Pulmonary artery endothelial cell (primary cell): Measurements from ENCODE around the gene NTSR1. TPM values are rescaled to one million over a fixed set of nuclear protein-coding genes. Genes with fewer than 3 reads are reported as not detected.

ENCODE experiments used
- DNase-seq: peaks from one replicate; pipeline ENCODE4 v3.0.0-alpha.2; 2011; ENCODE audit warnings: low read depth, low spot score
- total RNA-seq: library from RNA; depleted of rRNA; stranded (reverse); fragments of >200 nt; gene quantifications from 2 replicates; pipeline ENCODE4 v1.2.3, GENCODE V29; 2014

NTSR1 gene
- total RNA-seq, 1 donor from 2014 or later: 2.2 TPM

GRCh38 chr20:62770111-62770910, 61.7 kb downstream of the NTSR1 start:
- no peak for DNase-seq

- no peak for DNase-seq
Measured at GRCh38 chr20:62770916-62771315, 62.3 kb downstream of the NTSR1 start.

GRCh38 chr20:62771396-62772102, 62.9 kb downstream of the NTSR1 start:
- no peak for DNase-seq

- no peak for DNase-seq
Measured at GRCh38 chr20:62772103-62772611, 63.5 kb downstream of the NTSR1 start.

GRCh38 chr20:62772619-62772989, 64.0 kb downstream of the NTSR1 start:
- DNase-seq: no peak

- DNase-seq: no peak
Measured at GRCh38 chr20:62772990-62773844, 64.6 kb downstream of the NTSR1 start.

GRCh38 chr20:62773845-62774714, 65.4 kb downstream of the NTSR1 start:
- DNase-seq: no peak

- no peak for DNase-seq
Measured at GRCh38 chr20:62774762-62775161, 66.1 kb downstream of the NTSR1 start.

- DNase-seq: no peak
Measured at GRCh38 chr20:62775206-62775605, 66.6 kb downstream of the NTSR1 start.

- DNase-seq: no peak
Measured at GRCh38 chr20:62776035-62776691, 67.5 kb downstream of the NTSR1 start.

GRCh38 chr20:62776692-62777527, 68.3 kb downstream of the NTSR1 start:
- no peak for DNase-seq

GRCh38 chr20:62777528-62777830, 68.8 kb downstream of the NTSR1 start:
- DNase-seq: no peak

- no peak for DNase-seq
Measured at GRCh38 chr20:62778058-62778457, 69.4 kb downstream of the NTSR1 start.

GRCh38 chr20:62778601-62779416, 70.2 kb downstream of the NTSR1 start:
- DNase-seq: no peak

GRCh38 chr20:62779417-62779685, 70.7 kb downstream of the NTSR1 start:
- no peak for DNase-seq

- no peak for DNase-seq
Measured at GRCh38 chr20:62780204-62780603, 71.6 kb downstream of the NTSR1 start.

- DNase-seq: no peak
Measured at GRCh38 chr20:62780696-62781095, 72.1 kb downstream of the NTSR1 start.

GRCh38 chr20:62782149-62782892, 73.7 kb downstream of the NTSR1 start:
- no peak for DNase-seq
